ENCODE measurements around the gene MYO3A. TPM values are rescaled to one million over a fixed set of nuclear protein-coding genes. Genes with fewer than 3 reads are reported as not detected.

The MYO3A gene
- polyA plus RNA-seq, 3 donors: not detected

DNA sequence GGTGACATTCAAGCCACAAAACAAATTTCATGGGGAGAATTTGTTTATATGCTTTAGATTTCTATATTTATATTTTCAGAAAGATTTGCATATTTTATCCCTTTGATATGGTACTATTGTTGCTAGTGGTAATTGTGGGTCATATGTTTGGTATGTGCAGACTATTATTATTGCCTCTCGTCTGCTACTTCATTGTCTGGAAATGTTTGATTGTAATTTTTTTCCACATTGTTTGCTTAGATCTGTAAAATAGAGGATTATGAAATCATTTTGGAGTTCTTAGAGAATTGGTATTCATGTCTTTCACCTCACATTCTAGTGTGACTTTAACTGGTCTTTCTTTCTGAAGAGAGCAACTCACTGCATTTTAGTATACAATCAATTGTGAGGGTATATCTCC, 44.7 kb downstream of the MYO3A start:
- no peak for DNase-seq
- Histone ChIP-seq H3K9ac (ENCODE audit: insufficient read depth, low read length, poor library complexity, severe bottlenecking) (no peak overlapping the region), H4K20me1 (ENCODE audit: insufficient read depth, low read length) (no peaks in the 10 kb centered on the region), H3K36me3 (replicated peaks in 1 of 2; ENCODE audit: control insufficient read depth in 1 of 2, insufficient read depth in 2 of 2, low read length in 2 of 2) (no peaks in the 10 kb centered on the region), H3K4me1 (ENCODE audit: control insufficient read depth in 1 of 2, insufficient read depth in 2 of 2, low read length in 2 of 2) (no peaks in the 10 kb centered on the region), H3K79me2 (ENCODE audit: insufficient read depth, low read length) (no peaks in the 10 kb centered on the region), H3K27me3 (ENCODE audit: control insufficient read depth in 2 of 2, insufficient read depth in 2 of 2, low read length in 2 of 2) (peaks cover 0 to 2% of the 10 kb centered on the region in 2 donors), H2AFZ (ENCODE audit: insufficient read depth, low read depth, low read length, poor library complexity, severe bottlenecking) (no peak overlapping the region), H3K27ac (ENCODE audit: low read depth in 1 of 2, low read length in 2 of 2) (no peak overlapping the region), H3K4me2 (replicated peaks; ENCODE audit: extremely low read depth, low read length, poor library complexity, severe bottlenecking) (no peak overlapping the region), H3K9me3 (replicated peaks in 1 of 2; ENCODE audit: control insufficient read depth in 1 of 2, insufficient read depth in 1 of 2, low read length in 2 of 2) (no peaks in the 10 kb centered on the region), H3K4me3 (replicated peaks in 1 of 3; ENCODE audit: low read depth in 2 of 3, low read length in 3 of 3) (no peak overlapping the region)
- intact Hi-C loops (cut with micrococcal nuclease): no loop called here
- peaks cover 0 to 1% (median 0%) of the 10 kb centered on the region in 3 donors for H3K27me3 Mint-ChIP-seq (ENCODE audit: low read depth in 3 of 3)
- no CpG with 5 or more reads among the region's 1 CpG for WGBS (ENCODE audit: insufficient coverage)
- TF ChIP-seq, protein P1, sequence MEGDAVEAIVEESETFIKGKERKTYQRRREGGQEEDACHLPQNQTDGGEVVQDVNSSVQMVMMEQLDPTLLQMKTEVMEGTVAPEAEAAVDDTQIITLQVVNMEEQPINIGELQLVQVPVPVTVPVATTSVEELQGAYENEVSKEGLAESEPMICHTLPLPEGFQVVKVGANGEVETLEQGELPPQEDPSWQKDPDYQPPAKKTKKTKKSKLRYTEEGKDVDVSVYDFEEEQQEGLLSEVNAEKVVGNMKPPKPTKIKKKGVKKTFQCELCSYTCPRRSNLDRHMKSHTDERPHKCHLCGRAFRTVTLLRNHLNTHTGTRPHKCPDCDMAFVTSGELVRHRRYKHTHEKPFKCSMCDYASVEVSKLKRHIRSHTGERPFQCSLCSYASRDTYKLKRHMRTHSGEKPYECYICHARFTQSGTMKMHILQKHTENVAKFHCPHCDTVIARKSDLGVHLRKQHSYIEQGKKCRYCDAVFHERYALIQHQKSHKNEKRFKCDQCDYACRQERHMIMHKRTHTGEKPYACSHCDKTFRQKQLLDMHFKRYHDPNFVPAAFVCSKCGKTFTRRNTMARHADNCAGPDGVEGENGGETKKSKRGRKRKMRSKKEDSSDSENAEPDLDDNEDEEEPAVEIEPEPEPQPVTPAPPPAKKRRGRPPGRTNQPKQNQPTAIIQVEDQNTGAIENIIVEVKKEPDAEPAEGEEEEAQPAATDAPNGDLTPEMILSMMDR (IDR thresholded peaks at IDR 0.05): no peak
- no peaks in the 10 kb centered on the region for H3K36me3 Mint-ChIP-seq
- H3K4me3 Mint-ChIP-seq: no peak overlapping the region
- peaks cover 0 to 6% (median 3%) of the 10 kb centered on the region in 7 donors for H3K9me3 Mint-ChIP-seq
- no peaks in the 10 kb centered on the region for H3K4me1 Mint-ChIP-seq
- no peak overlapping the region for H3K27ac Mint-ChIP-seq

- Mint-ChIP-seq H3K4me1 (no peaks in the 10 kb centered on the region), H3K27ac (no peak overlapping the region)
Measured at GRCh38 chr10:25982107-25982506, 48.1 kb downstream of the MYO3A start.

More at GRCh38 chr10:25982107-25982506, 48.1 kb downstream of the MYO3A start:
- Histone ChIP-seq H2AFZ (ENCODE audit: insufficient read depth, low read depth, low read length, poor library complexity, severe bottlenecking) (no peak overlapping the region), H3K9me3 (replicated peaks in 1 of 2; ENCODE audit: control insufficient read depth in 1 of 2, insufficient read depth in 1 of 2, low read length in 2 of 2) (no peaks in the 10 kb centered on the region), H3K4me3 (replicated peaks in 1 of 3; ENCODE audit: low read depth in 2 of 3, low read length in 3 of 3) (no peak overlapping the region), H3K9ac (ENCODE audit: insufficient read depth, low read length, poor library complexity, severe bottlenecking) (no peak overlapping the region), H3K79me2 (ENCODE audit: insufficient read depth, low read length) (no peaks in the 10 kb centered on the region), H3K27ac (ENCODE audit: low read depth in 1 of 2, low read length in 2 of 2) (no peak overlapping the region), H3K4me1 (ENCODE audit: control insufficient read depth in 1 of 2, insufficient read depth in 2 of 2, low read length in 2 of 2) (no peaks in the 10 kb centered on the region), H3K27me3 (ENCODE audit: control insufficient read depth in 2 of 2, insufficient read depth in 2 of 2, low read length in 2 of 2) (no peaks in the 10 kb centered on the region), H4K20me1 (ENCODE audit: insufficient read depth, low read length) (no peaks in the 10 kb centered on the region), H3K36me3 (replicated peaks in 1 of 2; ENCODE audit: control insufficient read depth in 1 of 2, insufficient read depth in 2 of 2, low read length in 2 of 2) (no peaks in the 10 kb centered on the region), H3K4me2 (replicated peaks; ENCODE audit: extremely low read depth, low read length, poor library complexity, severe bottlenecking) (no peak overlapping the region)
- TF ChIP-seq, protein P1 (IDR thresholded peaks at IDR 0.05): no peak
- Mint-ChIP-seq H3K27me3 (ENCODE audit: low read depth in 3 of 3) (peaks cover 0 to 1% (median 0%) of the 10 kb centered on the region in 3 donors), H3K9me3 (peaks cover 0 to 16% (median 3%) of the 10 kb centered on the region in 7 donors), H3K36me3 (no peaks in the 10 kb centered on the region), H3K4me3 (no peak overlapping the region)
- no peak for DNase-seq
- WGBS (ENCODE audit: insufficient coverage): 100% methylated on average over 3 of the region's 3 CpGs
- intact Hi-C loops (cut with micrococcal nuclease): no loop called here
